ENCODE data around the gene ARGLU1.

DNA sequence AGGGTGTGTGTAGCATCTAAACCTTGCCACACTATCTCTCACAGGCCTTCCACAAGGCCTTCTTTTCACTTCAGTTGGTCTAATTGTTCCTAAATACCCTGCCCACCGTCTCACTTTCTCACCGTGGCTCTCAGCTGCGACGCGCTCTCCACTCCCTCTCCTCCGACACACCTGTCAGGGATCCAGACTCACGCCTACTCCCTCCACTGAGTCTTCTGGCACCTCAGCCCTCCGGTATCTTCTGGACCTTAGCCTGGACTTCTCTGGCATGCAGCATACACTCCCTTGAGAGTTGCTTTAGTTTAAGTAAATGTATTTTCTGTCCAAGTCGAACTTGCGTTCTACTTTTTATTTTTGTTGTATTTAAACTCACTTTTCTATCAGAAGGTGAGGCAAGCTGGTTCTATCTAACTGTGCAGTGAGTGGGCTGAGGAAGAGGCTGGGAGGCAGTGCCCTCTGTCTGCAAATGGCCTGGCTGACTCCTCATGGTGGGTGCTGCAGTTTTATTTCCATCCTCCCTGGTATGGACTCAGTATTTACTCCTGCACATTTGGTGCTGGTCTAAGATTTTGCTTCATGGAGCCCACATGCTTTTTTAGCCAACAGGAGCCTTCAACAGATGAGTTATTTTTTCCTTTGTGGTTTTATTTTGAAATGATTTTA lies 28.5 kb upstream of the ARGLU1 start:
- TF ChIP-seq CTCF (IDR thresholded peaks at IDR 0.05), result no peak
- TF ChIP-seq MXD4 (CRISPR knock-in tag; IDR thresholded peaks at IDR 0.05; ENCODE audit: borderline replicate concordance), result no peak
- no peak for TF ChIP-seq ATF1 (CRISPR knock-in tag; IDR thresholded peaks at IDR 0.05)
- TF ChIP-seq TEAD4 (CRISPR knock-in tag; IDR thresholded peaks at IDR 0.05), result no peak
- TF ChIP-seq ZNF232 (CRISPR knock-in tag; IDR thresholded peaks at IDR 0.05), result no peak
- TF ChIP-seq SP1 (CRISPR knock-in tag; conservative IDR thresholded peaks at IDR 0.05), result no peak
- TF ChIP-seq ZNF263 (CRISPR knock-in tag; IDR thresholded peaks at IDR 0.05; ENCODE audit: low read depth), result no peak
- TF ChIP-seq ETV6 (CRISPR knock-in tag; IDR thresholded peaks at IDR 0.05), result no peak

All from WTC11 (cell line).